T-helper 22 cell (primary cell): ENCODE results near the gene USP54.

Experiments used
- DNase-seq: peaks from one replicate; pipeline ENCODE4 v3.0.0-alpha.2; 2020; ENCODE audit warnings: low read depth

USP54 gene

DNA sequence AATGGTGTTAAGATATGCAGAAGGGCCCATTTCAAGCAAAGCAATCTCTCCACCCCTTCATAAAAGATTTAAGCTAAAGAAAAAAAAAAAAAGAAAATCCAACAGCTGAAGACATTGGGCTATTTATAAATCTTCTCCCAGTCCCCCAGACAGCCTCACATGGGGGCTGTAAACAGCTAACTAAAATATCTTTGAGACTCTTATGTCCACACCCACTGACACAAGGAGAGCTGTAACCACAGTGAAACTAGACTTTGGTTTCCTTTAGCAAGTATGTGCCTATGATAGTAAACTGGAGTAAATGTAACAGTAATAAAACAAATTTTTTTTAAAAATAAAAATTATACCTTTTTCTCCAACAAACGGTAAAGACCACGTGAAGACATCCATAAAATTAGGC, 123.9 kb downstream of the USP54 start:
- DNase-seq = no peak

- no peak for DNase-seq
Measured at GRCh38 chr10:73465978-73466726, 125.0 kb downstream of the USP54 start.

DNA sequence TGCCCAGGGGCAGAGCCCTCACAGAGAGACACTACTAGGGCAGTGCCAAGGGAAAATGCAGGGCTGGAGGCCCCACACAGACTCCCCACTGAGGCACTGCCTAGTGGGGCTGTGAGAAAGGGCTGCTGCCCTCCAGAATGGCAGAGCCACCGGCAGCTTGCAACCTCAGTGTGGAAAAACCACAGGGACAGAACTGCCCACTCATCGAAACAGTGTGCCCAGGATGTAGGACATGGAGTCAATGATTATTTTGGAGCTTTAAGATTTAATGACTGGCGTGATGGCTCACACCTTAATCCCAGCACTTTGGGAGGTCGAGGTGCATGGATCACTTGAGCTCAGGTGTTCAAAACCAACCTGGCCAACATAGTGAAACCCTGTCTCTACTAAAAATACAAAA, 130.2 kb downstream of the USP54 start:
- no peak for DNase-seq

DNA sequence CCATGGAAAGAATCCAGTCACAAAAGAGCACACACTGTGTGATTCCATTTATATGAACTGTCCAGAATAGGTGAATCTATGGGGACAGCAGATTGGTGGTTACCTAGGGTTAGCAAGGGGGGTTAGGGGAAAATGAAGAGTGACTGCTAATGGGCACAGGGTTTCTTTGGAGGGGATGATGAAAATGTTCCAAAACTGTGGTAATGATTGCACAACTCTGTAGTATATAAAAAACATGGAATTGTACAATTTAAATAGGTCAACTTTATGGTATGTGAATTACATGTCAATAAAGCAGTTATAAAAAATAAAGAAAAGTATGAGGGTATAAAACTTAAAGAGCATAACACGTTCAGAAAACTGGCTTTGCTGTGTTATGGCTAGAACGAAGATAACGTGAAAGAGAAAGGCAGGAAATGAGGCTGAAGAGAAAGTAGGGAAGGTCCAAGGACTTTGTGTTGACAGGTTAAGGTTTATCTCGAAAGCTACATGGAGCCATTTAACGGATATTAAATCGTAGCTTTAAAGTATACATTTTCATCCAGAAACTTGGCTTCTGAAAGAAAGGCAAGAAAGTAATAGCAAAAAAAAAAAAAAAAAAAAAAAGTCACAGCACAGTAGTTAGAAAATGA, 131.3 kb downstream of the USP54 start:
- DNase-seq = no peak

GRCh38 chr10:73456187-73456890, 134.8 kb downstream of the USP54 start:
- no peak for DNase-seq

DNA sequence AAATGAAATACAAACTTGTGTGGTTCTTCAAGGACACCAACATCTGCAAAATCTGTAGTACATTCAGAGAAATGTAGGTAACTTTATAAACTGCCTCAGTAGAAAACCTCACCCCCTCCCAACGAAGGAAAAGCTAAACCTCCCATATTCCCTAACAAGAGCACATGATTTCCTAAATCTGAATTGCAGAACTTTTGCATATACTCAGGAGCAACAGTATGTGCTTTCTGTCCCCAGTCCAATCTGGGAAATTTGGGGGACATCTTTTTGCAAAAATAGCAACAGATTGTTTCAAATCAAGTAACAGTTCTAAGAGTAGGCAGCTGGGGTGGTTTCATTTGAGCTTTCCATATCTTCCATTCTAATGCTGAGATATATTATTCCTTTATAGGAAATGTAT, 142.0 kb downstream of the USP54 start:
- no peak for DNase-seq

DNA sequence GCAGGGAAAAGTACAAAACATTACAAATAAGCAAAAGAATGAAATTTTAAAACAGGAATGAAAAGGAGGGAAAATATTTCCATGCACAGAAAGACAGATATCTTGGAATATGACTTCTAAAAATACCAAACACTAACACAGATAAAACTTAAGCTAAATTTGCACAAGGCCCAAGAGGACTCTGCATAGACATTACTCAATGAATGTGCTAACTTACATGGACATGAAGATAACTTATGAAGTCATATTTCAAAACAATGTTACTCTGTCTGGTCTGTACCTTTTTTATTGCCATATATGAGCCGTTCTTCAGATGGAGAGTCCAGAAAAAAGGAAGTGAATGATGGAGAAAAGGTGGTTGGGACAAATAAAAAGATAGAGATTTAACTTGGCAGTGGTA, 142.8 kb downstream of the USP54 start:
- DNase-seq = no peak
